K562 (cell line): ENCODE measurements around the gene RFX7. TPM values are rescaled to one million over a fixed set of nuclear protein-coding genes. Genes with fewer than 3 reads are reported as not detected.
A peak's percentile ranks its signal among the peaks of the same experiment; 100 is the strongest.

ENCODE experiments used
- ATAC-seq: fragments of 200-7000 bp; cut with Tn5 transposase; 3 replicates; pipeline ENCODE4 v1.9.1; 2020; ENCODE audit warnings: moderate library complexity
- BruUV-seq: library from RNA; stranded (reverse); fragments of 400-500 nt; replicated peaks from 2 replicates; lab custom pipeline; 2021; lab: Mats Ljungman, UMichigan
- CTCF ChIA-PET: fragments of 300-600 bp; formaldehyde crosslinking; extraction: SDS; loops from one replicate; lab custom pipeline; 2021; ENCODE audit warnings: low intra/inter-chr PET ratio; lab: Yijun Ruan, JAX
- POLR2A ChIA-PET: fragments of 300-600, 350-650 bp; sonication (Branson Sonifier 250); formaldehyde crosslinking; extraction: SDS; loops from one replicate; lab custom pipeline; 2021; ENCODE audit warnings: antibody characterized with exemption, inconsistent platforms; lab: Yijun Ruan, JAX
- DNase-seq, 4 experiments: peaks; one replicate each; pipeline versions ENCODE4 v3.0.0 to v3.0.0-alpha.2; 2011 to 2018; ENCODE audit warnings: low spot score in 3 of 4, mixed read lengths in 3 of 4; ENCODE audit errors: extremely low read depth in 1 of 4
- FAIRE-seq: peaks from 2 replicates; lab custom pipeline; 2011; peaks lifted over from hg19 to GRCh38; lab: Jason Lieb, UNC
- H2AFZ ChIP-seq: 2 replicates; pipeline ENCODE4 v1.6.0; 2011; ENCODE audit warnings: low read depth, low read length, control low read depth, inconsistent platforms
- H3K27ac ChIP-seq: fragments of 200-600 bp; 3 replicates; pipeline ENCODE4 v1.8.0; 2011; ENCODE audit warnings: low read depth, mild to moderate bottlenecking, control low read depth, inconsistent platforms, low read length, moderate library complexity, mixed read lengths; ENCODE audit errors: extremely low read depth
- H3K27me3 ChIP-seq, 2 experiments: fragments of 300-600 bp in 1 of 2; 2 replicates in 1 of 2; 3 replicates in 1 of 2; pipeline versions ENCODE4 v1.6.0 to v1.8.0; 2011; ENCODE audit warnings: inconsistent platforms in 2 of 2, low read length in 2 of 2, mild to moderate bottlenecking in 1 of 2, mixed read lengths in 1 of 2, moderate library complexity in 1 of 2; ENCODE audit not compliant: control insufficient read depth in 2 of 2, insufficient read depth in 2 of 2
- H3K36me3 ChIP-seq: fragments of 300-600 bp; 3 replicates; pipeline ENCODE4 v1.8.0; 2011; ENCODE audit warnings: mild to moderate bottlenecking, low read length, inconsistent platforms; ENCODE audit not compliant: control insufficient read depth, insufficient read depth
- H3K4me1 ChIP-seq, 2 experiments: fragments of 200-600 bp in 1 of 2; replicated peaks in 1 of 2; 2 replicates in 1 of 2; 3 replicates in 1 of 2; pipeline versions ENCODE4 v1.5.1 to v1.8.0; 2011; ENCODE audit warnings: inconsistent platforms in 2 of 2, low read length in 2 of 2, mild to moderate bottlenecking in 1 of 2, mixed read lengths in 1 of 2, moderate library complexity in 1 of 2; ENCODE audit not compliant: control insufficient read depth in 2 of 2, insufficient read depth in 2 of 2
- H3K4me2 ChIP-seq: 2 replicates; pipeline ENCODE4 v1.6.1; 2011; ENCODE audit warnings: low read length, control low read depth, inconsistent platforms, mixed read lengths; ENCODE audit not compliant: insufficient read depth
- H3K4me3 ChIP-seq: fragments of 200-600 bp; sonication (generic), shearing (Covaris generic); 2 replicates; pipeline ENCODE4 v1.5.1; 2016; ENCODE audit warnings: control low read depth, inconsistent platforms
- H3K79me2 ChIP-seq: fragments of 200-600 bp; 3 replicates; pipeline ENCODE4 v1.8.0; 2011; ENCODE audit warnings: low read length, inconsistent platforms; ENCODE audit not compliant: control insufficient read depth, insufficient read depth
- H3K9ac ChIP-seq, 2 experiments: 2 replicates each; pipeline versions ENCODE4 v1.6.0 to v1.6.1; 2011; ENCODE audit warnings: low read depth in 2 of 2, low read length in 2 of 2, control low read depth in 1 of 2, inconsistent platforms in 1 of 2, mild to moderate bottlenecking in 1 of 2, mixed read lengths in 1 of 2; ENCODE audit not compliant: insufficient read depth in 1 of 2
- H3K9me1 ChIP-seq: one replicate; pipeline ENCODE4 v1.6.0; 2011; ENCODE audit warnings: inconsistent platforms, mild to moderate bottlenecking, low read length, moderate library complexity; ENCODE audit not compliant: control insufficient read depth, insufficient read depth
- H3K9me3 ChIP-seq: replicated peaks from 2 replicates; pipeline ENCODE4 v1.5.1; 2011; ENCODE audit warnings: low read depth, low read length, inconsistent platforms; ENCODE audit not compliant: control insufficient read depth, insufficient read depth
- H4K20me1 ChIP-seq: replicated peaks from 2 replicates; pipeline ENCODE4 v1.6.1; 2011; ENCODE audit warnings: low read length, inconsistent platforms, mixed read lengths; ENCODE audit not compliant: control insufficient read depth, insufficient read depth
- CEBPB ChIP-seq: fragments of 450-650 bp; IDR thresholded peaks from 2 replicates; pipeline ENCODE4 v1.6.1; 2016; ENCODE audit warnings: missing genetic modification characterization, missing compliant biosample characterization
- CEBPG ChIP-seq, 3 experiments: fragments of 200-800 bp in 1 of 3; sonication (Bioruptor generic) in 1 of 3; sonication (generic) in 1 of 3; formaldehyde crosslinking in 1 of 3; IDR thresholded peaks in 2 of 3; conservative IDR thresholded peaks in 1 of 3; 2 replicates each; pipeline versions ENCODE4 v1.6.1 to v1.8.0; 2016 to 2022; ENCODE audit warnings: missing compliant biosample characterization in 2 of 3, missing genetic modification characterization in 2 of 3, mild to moderate bottlenecking in 1 of 3, missing genetic modification reagents in 1 of 3
- E2F3 ChIP-seq: fragments of 250-450 bp; sonication (Bioruptor Pico); IDR thresholded peaks from 2 replicates; pipeline ENCODE4 v1.4.0; 2020; ENCODE audit warnings: mild to moderate bottlenecking
- HDAC1 ChIP-seq, 2 experiments: fragments of 450-650 bp; IDR thresholded peaks; 2 replicates each; pipeline ENCODE4 v1.6.1; 2016 to 2017; ENCODE audit warnings: inconsistent platforms in 1 of 2, mild to moderate bottlenecking in 1 of 2, moderate library complexity in 1 of 2
- MAFG ChIP-seq: fragments of 450-650 bp; conservative IDR thresholded peaks from 2 replicates; pipeline ENCODE4 v1.6.1; 2016; ENCODE audit warnings: missing genetic modification characterization, missing compliant biosample characterization
- MAFK ChIP-seq: IDR thresholded peaks from 2 replicates; pipeline ENCODE4 v1.6.1; 2011; ENCODE audit warnings: low read length, improper control_type of control experiment
- PCBP1 ChIP-seq: fragments of 200-400 bp; formaldehyde crosslinking; IDR thresholded peaks from 2 replicates; pipeline ENCODE4 v1.6.1; 2018; ENCODE audit warnings: mild to moderate bottlenecking, low read depth, low read length; ENCODE audit not compliant: poor library complexity, severe bottlenecking
- RBBP5 ChIP-seq: fragments of 200-600 bp; sonication (generic); IDR thresholded peaks from 2 replicates; pipeline ENCODE4 v1.6.1; 2012; ENCODE audit warnings: borderline replicate concordance, mild to moderate bottlenecking, low read length, control low read depth, inconsistent platforms; ENCODE audit not compliant: insufficient read depth, poor library complexity, severe bottlenecking
- RBM22 ChIP-seq: fragments of 200-400 bp; formaldehyde crosslinking; IDR thresholded peaks from 2 replicates; pipeline ENCODE4 v1.6.1; 2018; ENCODE audit warnings: low read length, low read depth; ENCODE audit not compliant: poor library complexity, severe bottlenecking
- SIN3B ChIP-seq: fragments of 450-650 bp; IDR thresholded peaks from 2 replicates; pipeline ENCODE4 v1.6.1; 2017; ENCODE audit warnings: low read depth, mild to moderate bottlenecking, moderate library complexity
- ZFP30 ChIP-seq: fragments of 250-450 bp; sonication (Bioruptor Pico); IDR thresholded peaks from 2 replicates; pipeline ENCODE4 v1.8.0; 2022; ENCODE audit warnings: moderate library complexity, mild to moderate bottlenecking, inconsistent platforms, borderline replicate concordance
- in situ Hi-C: fragments of 300-500 bp; cut with MboI; formaldehyde crosslinking; loops from 4 replicates; pipeline ENCODE4 v1.15.0; 2018; ENCODE audit warnings: inconsistent platforms, mixed read lengths
- intact Hi-C: fragments of 100-400 bp; cut with micrococcal nuclease; formaldehyde crosslinking; loops from 2 replicates; pipeline ENCODE4 v1.14.2; 2022
- polyA plus RNA-seq, 8 experiments: library from polyadenylated mRNA; depleted of rRNA in 4 of 8; stranded (reverse) in 5 of 8; unstranded in 3 of 8; fragments of >200 nt; fragmentation: Nextera tagmentation in 2 of 8; fragmentation: Illumina TruSeq in 1 of 8; extraction: Ambion mirVana in 2 of 8; extraction: Trizol in 1 of 8; gene quantifications; 2 replicates each; pipeline versions ENCODE4 v1.2.1 to v1.2.3, GENCODE V29; 2011 to 2014; ENCODE audit warnings: inconsistent platforms in 1 of 8, missing spikeins in 1 of 8
- total RNA-seq, 7 experiments: library from RNA; depleted of rRNA in 6 of 7; stranded (reverse); fragments of >200 nt in 6 of 7; fragmentation: Illumina TruSeq in 2 of 7; extraction: Trizol in 2 of 7; gene quantifications; 2 replicates each; pipeline versions ENCODE4 v1.2.1 to v1.2.3, GENCODE V29; 2011 to 2021; ENCODE audit warnings: low replicate concordance in 1 of 7
- TF ChIP-seq, protein P1 (sequence below): fragments of 250-450 bp; sonication (Bioruptor Pico); IDR thresholded peaks from 2 replicates; pipeline ENCODE4 v1.8.0; 2021; ENCODE audit warnings: mild to moderate bottlenecking, moderate library complexity
- TF ChIP-seq, protein P2 (sequence below): sonication (generic); formaldehyde crosslinking; IDR thresholded peaks from 2 replicates; pipeline ENCODE4 v1.8.0; 2022; ENCODE audit warnings: missing genetic modification reagents, mild to moderate bottlenecking, borderline replicate concordance
- TF ChIP-seq, protein P3 (sequence below): sonication (generic); formaldehyde crosslinking; IDR thresholded peaks from 2 replicates; pipeline ENCODE4 v1.8.1; 2023; ENCODE audit warnings: mild to moderate bottlenecking, missing genetic modification reagents

The RFX7 gene
- total and polyA plus RNA-seq, 9 of the 15 experiments (the other 6 are each of a cell fraction or from before 2014, with no cell fraction given) = 2.4 to 17.9 (median 6.3) TPM

DNA sequence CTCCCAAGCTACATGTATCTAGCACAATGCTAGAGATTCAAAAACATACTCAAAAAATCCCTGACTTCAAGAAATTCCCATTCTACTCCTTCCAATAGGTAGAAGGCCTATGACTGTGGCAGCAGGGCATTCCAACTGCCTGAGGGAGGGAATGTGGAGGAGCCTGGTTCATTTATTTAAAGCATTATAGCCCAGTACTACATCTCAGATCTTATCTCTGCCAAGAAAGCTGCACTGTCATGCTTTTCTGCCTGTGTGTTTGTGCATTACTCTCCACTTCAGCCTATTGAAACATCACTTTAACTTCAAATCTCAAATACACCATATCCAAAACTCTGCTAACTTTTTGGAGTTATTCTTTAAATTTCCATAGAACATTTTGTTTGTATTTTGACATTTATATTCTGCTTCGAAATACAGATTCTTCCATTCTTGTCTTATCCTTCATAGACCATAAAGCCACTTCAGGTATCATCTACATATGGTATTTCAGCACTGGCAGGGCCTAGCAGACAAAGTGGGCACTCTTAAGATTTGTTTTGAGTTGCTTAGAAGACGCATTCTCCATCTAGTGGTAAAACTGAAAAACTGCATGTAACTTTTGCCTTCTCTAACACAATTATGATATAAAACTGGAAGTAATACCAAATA is 191.2 kb downstream of the RFX7 start (continued):
- TF ChIP-seq SIN3B (no peak), RBBP5 (no peak), PCBP1 (no peak), ZFP30 (CRISPR knock-in tag) (no peak), MAFK (peak; percentile 62; the same call in 1 of the 2 replicates), E2F3 (CRISPR knock-in tag) (no peak)
- TF ChIP-seq, protein P1, sequence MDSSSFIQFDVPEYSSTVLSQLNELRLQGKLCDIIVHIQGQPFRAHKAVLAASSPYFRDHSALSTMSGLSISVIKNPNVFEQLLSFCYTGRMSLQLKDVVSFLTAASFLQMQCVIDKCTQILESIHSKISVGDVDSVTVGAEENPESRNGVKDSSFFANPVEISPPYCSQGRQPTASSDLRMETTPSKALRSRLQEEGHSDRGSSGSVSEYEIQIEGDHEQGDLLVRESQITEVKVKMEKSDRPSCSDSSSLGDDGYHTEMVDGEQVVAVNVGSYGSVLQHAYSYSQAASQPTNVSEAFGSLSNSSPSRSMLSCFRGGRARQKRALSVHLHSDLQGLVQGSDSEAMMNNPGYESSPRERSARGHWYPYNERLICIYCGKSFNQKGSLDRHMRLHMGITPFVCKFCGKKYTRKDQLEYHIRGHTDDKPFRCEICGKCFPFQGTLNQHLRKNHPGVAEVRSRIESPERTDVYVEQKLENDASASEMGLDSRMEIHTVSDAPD (CRISPR knock-in tag) = no peak

DNA sequence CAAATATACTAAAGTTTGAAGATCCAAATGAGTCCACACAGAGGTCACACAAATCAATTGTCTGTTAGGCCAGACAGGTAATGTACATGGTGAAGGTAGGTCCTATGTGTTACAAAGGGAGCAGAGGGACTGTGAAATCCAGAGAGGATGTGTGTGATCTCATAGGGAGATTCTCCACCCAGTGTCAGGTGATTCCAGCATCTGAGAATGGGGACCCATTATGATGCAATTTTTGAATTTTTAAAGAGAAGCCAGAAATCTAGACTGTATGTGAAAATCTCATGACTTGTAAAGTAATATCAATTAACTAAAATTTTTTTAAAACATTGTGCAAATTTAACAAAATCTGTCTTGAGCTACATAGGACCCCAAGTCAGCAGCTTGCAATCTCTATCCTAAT is 192.0 kb downstream of the RFX7 start:
- Histone ChIP-seq H3K27me3 (no peaks in the 10 kb centered on the region), H3K9ac (no peak overlapping the region), H4K20me1 (no peaks in the 10 kb centered on the region), H3K36me3 (no peaks in the 10 kb centered on the region), H3K4me3 (no peak overlapping the region), H3K9me3 (no peaks in the 10 kb centered on the region), H3K27ac (no peak overlapping the region), H3K79me2 (no peaks in the 10 kb centered on the region), H2AFZ (no peak overlapping the region), H3K9me1 (no peaks in the 10 kb centered on the region), H3K4me1 (peaks cover 0 to 6% of the 10 kb centered on the region in 2 experiments; a peak in 2 of 5 replicates), H3K4me2 (no peak overlapping the region)
- ChIA-PET CTCF (no interaction called here), POLR2A (interaction anchor here (1.3 kb wide), 1 partner anchor 50 kb away, joined by 3 read pairs; no protein-coding TSS in a partner anchor)
- FAIRE-seq = no peak
- no TSS peak for BruUV-seq
- DNase-seq = no peak
- in situ Hi-C loops (no loop called here), intact Hi-C loops (loop anchor here (2.0 to 10.0 kb wide), 2 partner anchors 57 to 397 kb away; no protein-coding TSS in a partner anchor)
- ATAC-seq = no peak
- no peak for TF ChIP-seq MAFG
- TF ChIP-seq CEBPG (CRISPR knock-in tag; IDR thresholded peaks at IDR 0.05) = no peak
- TF ChIP-seq CEBPG (tag; conservative IDR thresholded peaks at IDR 0.05 in 1 of 2, IDR thresholded peaks at IDR 0.05 in 1 of 2) = peak; percentile 74 to 77
- TF ChIP-seq, protein P2, sequence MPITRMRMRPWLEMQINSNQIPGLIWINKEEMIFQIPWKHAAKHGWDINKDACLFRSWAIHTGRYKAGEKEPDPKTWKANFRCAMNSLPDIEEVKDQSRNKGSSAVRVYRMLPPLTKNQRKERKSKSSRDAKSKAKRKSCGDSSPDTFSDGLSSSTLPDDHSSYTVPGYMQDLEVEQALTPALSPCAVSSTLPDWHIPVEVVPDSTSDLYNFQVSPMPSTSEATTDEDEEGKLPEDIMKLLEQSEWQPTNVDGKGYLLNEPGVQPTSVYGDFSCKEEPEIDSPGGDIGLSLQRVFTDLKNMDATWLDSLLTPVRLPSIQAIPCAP (CRISPR knock-in tag) = no peak
- no peak for TF ChIP-seq RBM22
- TF ChIP-seq HDAC1 (IDR thresholded peaks at IDR 0.05) = no peak
- TF ChIP-seq CEBPB (tag) = 0 out of 2 replicates have a peak, but pooled peaks have one; percentile 35
- TF ChIP-seq, protein P3, sequence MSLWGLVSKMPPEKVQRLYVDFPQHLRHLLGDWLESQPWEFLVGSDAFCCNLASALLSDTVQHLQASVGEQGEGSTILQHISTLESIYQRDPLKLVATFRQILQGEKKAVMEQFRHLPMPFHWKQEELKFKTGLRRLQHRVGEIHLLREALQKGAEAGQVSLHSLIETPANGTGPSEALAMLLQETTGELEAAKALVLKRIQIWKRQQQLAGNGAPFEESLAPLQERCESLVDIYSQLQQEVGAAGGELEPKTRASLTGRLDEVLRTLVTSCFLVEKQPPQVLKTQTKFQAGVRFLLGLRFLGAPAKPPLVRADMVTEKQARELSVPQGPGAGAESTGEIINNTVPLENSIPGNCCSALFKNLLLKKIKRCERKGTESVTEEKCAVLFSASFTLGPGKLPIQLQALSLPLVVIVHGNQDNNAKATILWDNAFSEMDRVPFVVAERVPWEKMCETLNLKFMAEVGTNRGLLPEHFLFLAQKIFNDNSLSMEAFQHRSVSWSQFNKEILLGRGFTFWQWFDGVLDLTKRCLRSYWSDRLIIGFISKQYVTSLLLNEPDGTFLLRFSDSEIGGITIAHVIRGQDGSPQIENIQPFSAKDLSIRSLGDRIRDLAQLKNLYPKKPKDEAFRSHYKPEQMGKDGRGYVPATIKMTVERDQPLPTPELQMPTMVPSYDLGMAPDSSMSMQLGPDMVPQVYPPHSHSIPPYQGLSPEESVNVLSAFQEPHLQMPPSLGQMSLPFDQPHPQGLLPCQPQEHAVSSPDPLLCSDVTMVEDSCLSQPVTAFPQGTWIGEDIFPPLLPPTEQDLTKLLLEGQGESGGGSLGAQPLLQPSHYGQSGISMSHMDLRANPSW = no peak
